HG03571 (cell line): ENCODE data around the gene OGFOD3.

Experiments used
- ATAC-seq: cut with Tn5 transposase; IDR thresholded peaks from one replicate; pipeline ENCODE4 v1.9.1; 2021; ENCODE audit not compliant: unreplicated experiment

OGFOD3 gene

GRCh38 chr17:82446649-82447048 lies 28.3 kb upstream of the OGFOD3 start:
- ATAC-seq: no peak

GRCh38 chr17:82446124-82446523 lies 27.7 kb upstream of the OGFOD3 start:
- no peak for ATAC-seq

GRCh38 chr17:82445542-82445941 lies 27.2 kb upstream of the OGFOD3 start:
- ATAC-seq: no peak

GRCh38 chr17:82444941-82445521 lies 26.6 kb upstream of the OGFOD3 start:
- ATAC-seq: no peak

- no peak for ATAC-seq
Measured at GRCh38 chr17:82444284-82444893, 26.0 kb upstream of the OGFOD3 start.

- no peak for ATAC-seq
Measured at GRCh38 chr17:82443465-82444283, 25.3 kb upstream of the OGFOD3 start.

- ATAC-seq: no peak
Measured at GRCh38 chr17:82442643-82443464, 24.5 kb upstream of the OGFOD3 start.

- ATAC-seq: no peak
Measured at GRCh38 chr17:82441691-82442487, 23.5 kb upstream of the OGFOD3 start.

GRCh38 chr17:82440991-82441627 lies 22.7 kb upstream of the OGFOD3 start:
- no peak for ATAC-seq

- no peak for ATAC-seq
Measured at GRCh38 chr17:82440469-82440981, 22.1 kb upstream of the OGFOD3 start.

GRCh38 chr17:82439829-82440365 lies 21.5 kb upstream of the OGFOD3 start:
- no peak for ATAC-seq

GRCh38 chr17:82439194-82439828 lies 20.9 kb upstream of the OGFOD3 start:
- no peak for ATAC-seq

- no peak for ATAC-seq
Measured at GRCh38 chr17:82438401-82439193, 20.2 kb upstream of the OGFOD3 start.

GRCh38 chr17:82437325-82437668 lies 18.9 kb upstream of the OGFOD3 start:
- ATAC-seq: no peak

GRCh38 chr17:82436601-82437324 lies 18.4 kb upstream of the OGFOD3 start:
- no peak for ATAC-seq

- no peak for ATAC-seq
Measured at GRCh38 chr17:82435601-82436583, 17.5 kb upstream of the OGFOD3 start.

- no peak for ATAC-seq
Measured at GRCh38 chr17:82435103-82435502, 16.7 kb upstream of the OGFOD3 start.
